ENCODE measurements around the gene ADRM1. TPM values are rescaled to one million over a fixed set of nuclear protein-coding genes. Genes with fewer than 3 reads are reported as not detected.

ADRM1 gene
- total RNA-seq, 1 experiment from 2014 or later = 173 TPM

DNA sequence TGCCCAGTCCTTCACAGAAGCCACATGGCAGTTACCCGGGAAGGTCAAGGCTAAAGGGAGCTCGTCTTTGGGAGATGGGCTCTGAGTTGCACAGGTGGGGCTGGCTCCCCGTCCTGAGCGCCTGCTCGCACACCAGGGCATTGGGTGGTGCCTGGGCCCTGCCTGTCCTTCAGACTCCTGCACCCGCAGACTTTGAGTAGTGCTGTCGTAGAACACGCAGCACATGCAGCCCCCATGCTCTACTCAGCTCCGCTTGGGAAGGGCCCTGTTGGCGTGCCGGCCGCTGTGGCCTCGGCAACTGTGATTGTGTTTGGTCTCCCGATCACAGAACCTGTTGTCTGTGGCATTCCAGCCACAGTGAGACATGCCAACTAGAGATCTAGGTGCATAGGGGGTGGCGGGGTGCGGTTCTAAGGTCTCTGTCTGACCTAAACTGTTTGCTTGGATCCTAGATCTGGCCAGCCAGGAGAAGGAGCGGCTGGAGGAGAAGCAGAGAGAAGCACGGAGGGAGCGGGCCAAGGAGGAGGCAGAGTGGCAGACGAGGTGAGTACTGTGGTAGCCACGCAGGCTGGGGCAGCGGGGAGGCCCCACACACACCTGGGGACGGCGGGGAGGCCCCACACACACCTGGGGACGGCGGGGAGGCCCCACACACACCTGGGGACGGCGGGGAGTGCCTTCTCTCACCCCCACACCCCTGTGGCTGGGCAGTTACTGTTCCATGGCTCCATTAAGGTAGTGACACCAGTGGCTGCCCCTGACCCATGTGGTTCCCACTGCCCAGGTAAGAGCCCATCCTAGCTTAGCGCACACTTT is 11.3 kb upstream of the ADRM1 start:
- Histone ChIP-seq H3K79me2 (ENCODE audit: low read depth) (no peaks in the 10 kb centered on the region), H3K27me3 (ENCODE audit: insufficient read depth, low read depth) (no peaks in the 10 kb centered on the region), H2AFZ (no peak overlapping the region), H3K4me2 (no peak overlapping the region), H3K36me3 (ENCODE audit: low read depth) (peaks cover 7% of the 10 kb centered on the region; the same call in 1 of the 2 replicates), H3K4me1 (replicated peaks; ENCODE audit: insufficient read depth) (no peaks in the 10 kb centered on the region), H3K27ac (no peak overlapping the region), H3F3A (ENCODE audit: insufficient read depth, low read depth) (peaks cover 20% of the 10 kb centered on the region; the same call in 1 of the 2 replicates), H3K9me3 (ENCODE audit: insufficient read depth, low read depth) (no peaks in the 10 kb centered on the region), H3K9me2 (ENCODE audit: insufficient read depth) (no peaks in the 10 kb centered on the region), H4K20me1 (ENCODE audit: insufficient read depth) (peaks cover 19% of the 10 kb centered on the region), H3K4me3 (no peak overlapping the region)
- DNase-seq = no peak
- CTCF ChIA-PET = no interaction called here
- intact Hi-C loops (cut with micrococcal nuclease; ENCODE audit: unreplicated experiment) = no loop called here
- no peak for TF ChIP-seq EZH2 (IDR thresholded peaks at IDR 0.05; ENCODE audit: low read depth)
- TF ChIP-seq, protein P1, sequence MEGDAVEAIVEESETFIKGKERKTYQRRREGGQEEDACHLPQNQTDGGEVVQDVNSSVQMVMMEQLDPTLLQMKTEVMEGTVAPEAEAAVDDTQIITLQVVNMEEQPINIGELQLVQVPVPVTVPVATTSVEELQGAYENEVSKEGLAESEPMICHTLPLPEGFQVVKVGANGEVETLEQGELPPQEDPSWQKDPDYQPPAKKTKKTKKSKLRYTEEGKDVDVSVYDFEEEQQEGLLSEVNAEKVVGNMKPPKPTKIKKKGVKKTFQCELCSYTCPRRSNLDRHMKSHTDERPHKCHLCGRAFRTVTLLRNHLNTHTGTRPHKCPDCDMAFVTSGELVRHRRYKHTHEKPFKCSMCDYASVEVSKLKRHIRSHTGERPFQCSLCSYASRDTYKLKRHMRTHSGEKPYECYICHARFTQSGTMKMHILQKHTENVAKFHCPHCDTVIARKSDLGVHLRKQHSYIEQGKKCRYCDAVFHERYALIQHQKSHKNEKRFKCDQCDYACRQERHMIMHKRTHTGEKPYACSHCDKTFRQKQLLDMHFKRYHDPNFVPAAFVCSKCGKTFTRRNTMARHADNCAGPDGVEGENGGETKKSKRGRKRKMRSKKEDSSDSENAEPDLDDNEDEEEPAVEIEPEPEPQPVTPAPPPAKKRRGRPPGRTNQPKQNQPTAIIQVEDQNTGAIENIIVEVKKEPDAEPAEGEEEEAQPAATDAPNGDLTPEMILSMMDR (conservative IDR thresholded peaks at IDR 0.05) = no peak
- no TSS peak for BruUV-seq (replicated peaks)
- POLR2A ChIA-PET (ENCODE audit: unreplicated experiment) = interaction anchor here (0.6 kb wide), 1 partner anchor 53 kb away, joined by 4 read pairs; the partner anchor contains the start of gene OSBPL2

DNA sequence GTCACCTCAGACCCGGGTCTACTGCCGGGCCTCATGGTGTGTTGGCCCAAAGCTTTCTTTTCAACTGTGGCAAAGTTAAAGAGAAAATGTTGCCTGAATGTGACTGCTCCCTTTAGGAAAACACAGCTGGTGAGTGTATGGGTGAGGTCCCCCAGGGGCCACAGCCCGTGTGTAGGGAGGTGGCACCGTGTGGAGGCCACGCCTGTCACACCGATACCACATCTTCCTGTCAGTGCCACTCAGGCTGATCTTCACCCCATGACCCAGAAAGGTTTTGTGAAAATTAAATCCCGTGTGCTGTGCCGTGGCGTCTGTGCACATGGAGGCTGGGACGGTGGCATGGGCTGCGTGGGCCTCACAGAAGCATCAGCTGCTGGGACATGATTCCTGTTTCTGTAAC is 10.7 kb upstream of the ADRM1 start:
- no peaks in the 10 kb centered on the region for H3K9me2 ChIP-seq (ENCODE audit: insufficient read depth)
- H3K4me3 ChIP-seq = no peak overlapping the region
- no peaks in the 10 kb centered on the region for H3K79me2 ChIP-seq (ENCODE audit: low read depth)
- H4K20me1 ChIP-seq (ENCODE audit: insufficient read depth) = peaks cover 14% of the 10 kb centered on the region
- POLR2A ChIA-PET (ENCODE audit: unreplicated experiment) = no interaction called here
- intact Hi-C loops (cut with micrococcal nuclease; ENCODE audit: unreplicated experiment) = no loop called here
- H3K4me2 ChIP-seq = no peak overlapping the region
- CTCF ChIA-PET = no interaction called here
- DNase-seq = no peak
- H3K4me1 ChIP-seq (replicated peaks; ENCODE audit: insufficient read depth) = no peaks in the 10 kb centered on the region
- TF ChIP-seq EZH2 (IDR thresholded peaks at IDR 0.05; ENCODE audit: low read depth) = no peak
- no peak overlapping the region for H3K27ac ChIP-seq
- H3K27me3 ChIP-seq (ENCODE audit: insufficient read depth, low read depth) = no peaks in the 10 kb centered on the region
- H3K36me3 ChIP-seq (ENCODE audit: low read depth) = peaks cover 10% of the 10 kb centered on the region; the same call in 1 of the 2 replicates
- H2AFZ ChIP-seq = no peak overlapping the region
- no TSS peak for BruUV-seq (replicated peaks)
- H3K9me3 ChIP-seq (ENCODE audit: insufficient read depth, low read depth) = no peaks in the 10 kb centered on the region
- peaks cover 20% of the 10 kb centered on the region; the same call in 1 of the 2 replicates for H3F3A ChIP-seq (ENCODE audit: insufficient read depth, low read depth)

DNA sequence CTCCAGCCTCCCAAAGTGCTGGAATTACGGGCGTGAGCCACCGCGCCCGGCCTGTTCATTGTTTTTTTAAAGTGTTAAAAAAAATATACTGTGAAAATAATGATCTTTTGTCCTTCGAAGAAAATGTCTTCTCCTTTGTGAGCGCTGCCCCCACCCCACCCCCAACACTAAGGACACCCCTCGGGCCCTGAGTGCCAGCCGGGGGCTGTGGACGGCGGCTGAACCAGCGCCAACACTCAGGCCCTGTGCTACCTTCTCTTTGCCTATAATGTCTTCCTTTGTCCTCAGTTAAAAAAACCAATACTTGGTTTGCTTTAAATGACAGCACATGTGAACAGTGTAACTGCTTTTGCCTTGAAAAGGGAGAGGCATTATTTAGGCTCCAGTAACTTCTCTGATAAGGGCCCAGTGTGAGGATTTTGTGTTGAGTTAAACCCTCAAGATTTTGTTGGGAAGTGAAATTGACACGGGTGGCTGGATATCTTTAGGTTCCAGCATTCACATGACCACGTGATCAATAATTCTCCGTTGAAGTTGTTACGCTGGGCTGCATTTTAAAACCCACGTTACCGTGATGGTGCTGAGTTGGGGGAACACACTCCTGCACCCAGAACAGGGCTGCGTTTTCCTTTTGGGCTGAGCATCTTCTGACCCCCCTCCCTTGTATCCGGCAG is 9.5 kb upstream of the ADRM1 start:
- no TSS peak for BruUV-seq (replicated peaks)
- no peak overlapping the region for H3K4me3 ChIP-seq
- H2AFZ ChIP-seq = no peak overlapping the region
- H3K9me2 ChIP-seq (ENCODE audit: insufficient read depth) = no peaks in the 10 kb centered on the region
- intact Hi-C loops (cut with micrococcal nuclease; ENCODE audit: unreplicated experiment) = no loop called here
- CTCF ChIA-PET = interaction anchor here (0.6 kb wide), 1 partner anchor 106 kb away, joined by 4 read pairs; no protein-coding TSS in a partner anchor
- no peaks in the 10 kb centered on the region for H3K9me3 ChIP-seq (ENCODE audit: insufficient read depth, low read depth)
- no peaks in the 10 kb centered on the region for H3K79me2 ChIP-seq (ENCODE audit: low read depth)
- no peaks in the 10 kb centered on the region for H3K27me3 ChIP-seq (ENCODE audit: insufficient read depth, low read depth)
- 0 out of 2 replicates have a peak, but pooled peaks cover 10% of the 10 kb centered on the region for H3F3A ChIP-seq (ENCODE audit: insufficient read depth, low read depth)
- H4K20me1 ChIP-seq (ENCODE audit: insufficient read depth) = peaks cover 7% of the 10 kb centered on the region; the same call in 1 of the 2 replicates
- no peaks in the 10 kb centered on the region for H3K4me1 ChIP-seq (replicated peaks; ENCODE audit: insufficient read depth)
- no peak overlapping the region for H3K27ac ChIP-seq
- POLR2A ChIA-PET (ENCODE audit: unreplicated experiment) = no interaction called here
- TF ChIP-seq, protein P1 (conservative IDR thresholded peaks at IDR 0.05) = no peak
- no peak for TF ChIP-seq EZH2 (IDR thresholded peaks at IDR 0.05; ENCODE audit: low read depth)
- H3K4me2 ChIP-seq = no peak overlapping the region
- H3K36me3 ChIP-seq (ENCODE audit: low read depth) = 0 out of 2 replicates have a peak, but pooled peaks cover 5% of the 10 kb centered on the region
- DNase-seq = no peak

Measured in PC-9 (cell line).